Measurements from ENCODE around the gene TTC33. TPM values are rescaled to one million over a fixed set of nuclear protein-coding genes. Genes with fewer than 3 reads are reported as not detected.

Gene TTC33
- total and polyA plus RNA-seq, 2 of the 4 experiments (the other 2 are of a cell fraction): 3.1 to 8.1 TPM

DNA sequence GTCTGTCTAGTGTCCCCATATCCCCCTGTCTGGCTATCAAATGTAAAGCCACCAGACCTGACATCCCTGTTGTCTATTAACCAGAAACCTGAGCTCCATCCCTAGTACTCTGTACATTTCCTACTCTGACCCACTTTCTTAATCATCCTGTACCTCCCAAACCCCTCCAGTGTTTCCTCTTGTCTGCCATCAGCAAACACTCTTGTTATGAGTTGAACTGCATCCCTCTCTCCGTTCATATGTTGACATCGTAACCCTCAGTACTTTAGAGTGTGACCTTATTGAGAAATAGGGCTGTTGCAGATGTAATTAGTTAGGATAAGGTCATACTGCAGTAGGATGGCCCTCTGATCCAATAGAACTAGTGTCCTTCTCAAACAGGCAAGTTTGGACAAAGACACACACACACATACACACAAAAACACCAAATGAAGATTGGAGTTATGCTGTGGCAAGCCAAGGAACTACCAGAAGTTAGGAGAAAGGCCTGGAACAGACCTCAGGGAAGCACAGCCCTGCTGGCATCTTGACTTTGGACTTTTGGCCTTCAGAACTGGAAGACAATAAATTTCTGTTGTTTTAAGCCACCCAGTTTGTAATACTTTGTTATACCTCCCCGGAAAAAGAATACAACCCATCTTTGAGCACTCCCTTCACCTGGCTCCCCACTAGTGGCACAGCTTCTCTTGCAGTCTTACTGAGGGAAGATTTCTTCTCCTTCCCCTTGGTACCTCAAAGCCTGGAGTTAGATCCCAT, 256.1 kb downstream of the TTC33 start:
- BruUV-seq (replicated peaks): no TSS peak
- TF ChIP-seq MAZ (IDR thresholded peaks at IDR 0.05; ENCODE audit: borderline replicate concordance, low read depth, low read length) (no peak), FOS (IDR thresholded peaks at IDR 0.05; ENCODE audit: low read depth, low read length) (no peak), NFE2L2 (IDR thresholded peaks at IDR 0.05; ENCODE audit: low read depth, low read length) (no peak), CEBPB (IDR thresholded peaks at IDR 0.05; ENCODE audit: low read depth, low read length) (no peak), SMC3 (IDR thresholded peaks at IDR 0.05; ENCODE audit: low read depth, low read length) (no peak), BHLHE40 (IDR thresholded peaks at IDR 0.05; ENCODE audit: low read depth, low read length) (no peak), CHD1 (IDR thresholded peaks at IDR 0.05; ENCODE audit: low read depth, low read length) (no peak), MXI1 (IDR thresholded peaks at IDR 0.05; ENCODE audit: borderline replicate concordance, low read depth, low read length) (no peak), RAD21 (IDR thresholded peaks at IDR 0.05; ENCODE audit: low read length) (no peak), POLR2A (IDR thresholded peaks at IDR 0.05; ENCODE audit: low read depth, low read length) (no peak), RCOR1 (IDR thresholded peaks at IDR 0.05; ENCODE audit: insufficient replicate concordance, low read length) (no peak), RFX5 (IDR thresholded peaks at IDR 0.05; ENCODE audit: low read depth, low read length) (no peak)
- TF ChIP-seq, protein P1, sequence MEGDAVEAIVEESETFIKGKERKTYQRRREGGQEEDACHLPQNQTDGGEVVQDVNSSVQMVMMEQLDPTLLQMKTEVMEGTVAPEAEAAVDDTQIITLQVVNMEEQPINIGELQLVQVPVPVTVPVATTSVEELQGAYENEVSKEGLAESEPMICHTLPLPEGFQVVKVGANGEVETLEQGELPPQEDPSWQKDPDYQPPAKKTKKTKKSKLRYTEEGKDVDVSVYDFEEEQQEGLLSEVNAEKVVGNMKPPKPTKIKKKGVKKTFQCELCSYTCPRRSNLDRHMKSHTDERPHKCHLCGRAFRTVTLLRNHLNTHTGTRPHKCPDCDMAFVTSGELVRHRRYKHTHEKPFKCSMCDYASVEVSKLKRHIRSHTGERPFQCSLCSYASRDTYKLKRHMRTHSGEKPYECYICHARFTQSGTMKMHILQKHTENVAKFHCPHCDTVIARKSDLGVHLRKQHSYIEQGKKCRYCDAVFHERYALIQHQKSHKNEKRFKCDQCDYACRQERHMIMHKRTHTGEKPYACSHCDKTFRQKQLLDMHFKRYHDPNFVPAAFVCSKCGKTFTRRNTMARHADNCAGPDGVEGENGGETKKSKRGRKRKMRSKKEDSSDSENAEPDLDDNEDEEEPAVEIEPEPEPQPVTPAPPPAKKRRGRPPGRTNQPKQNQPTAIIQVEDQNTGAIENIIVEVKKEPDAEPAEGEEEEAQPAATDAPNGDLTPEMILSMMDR (conservative IDR thresholded peaks at IDR 0.05; ENCODE audit: low read depth, low read length): no peak
- TF ChIP-seq, protein P2, sequence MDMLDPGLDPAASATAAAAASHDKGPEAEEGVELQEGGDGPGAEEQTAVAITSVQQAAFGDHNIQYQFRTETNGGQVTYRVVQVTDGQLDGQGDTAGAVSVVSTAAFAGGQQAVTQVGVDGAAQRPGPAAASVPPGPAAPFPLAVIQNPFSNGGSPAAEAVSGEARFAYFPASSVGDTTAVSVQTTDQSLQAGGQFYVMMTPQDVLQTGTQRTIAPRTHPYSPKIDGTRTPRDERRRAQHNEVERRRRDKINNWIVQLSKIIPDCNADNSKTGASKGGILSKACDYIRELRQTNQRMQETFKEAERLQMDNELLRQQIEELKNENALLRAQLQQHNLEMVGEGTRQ (IDR thresholded peaks at IDR 0.05; ENCODE audit: low read depth, low read length): no peak
- TF ChIP-seq, protein P3, sequence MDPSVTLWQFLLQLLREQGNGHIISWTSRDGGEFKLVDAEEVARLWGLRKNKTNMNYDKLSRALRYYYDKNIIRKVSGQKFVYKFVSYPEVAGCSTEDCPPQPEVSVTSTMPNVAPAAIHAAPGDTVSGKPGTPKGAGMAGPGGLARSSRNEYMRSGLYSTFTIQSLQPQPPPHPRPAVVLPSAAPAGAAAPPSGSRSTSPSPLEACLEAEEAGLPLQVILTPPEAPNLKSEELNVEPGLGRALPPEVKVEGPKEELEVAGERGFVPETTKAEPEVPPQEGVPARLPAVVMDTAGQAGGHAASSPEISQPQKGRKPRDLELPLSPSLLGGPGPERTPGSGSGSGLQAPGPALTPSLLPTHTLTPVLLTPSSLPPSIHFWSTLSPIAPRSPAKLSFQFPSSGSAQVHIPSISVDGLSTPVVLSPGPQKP (IDR thresholded peaks at IDR 0.05; ENCODE audit: borderline replicate concordance, low read depth, low read length): no peak
- Histone ChIP-seq H3K4ac (ENCODE audit: low read depth, low read length) (no peak overlapping the region), H3K79me1 (ENCODE audit: low read depth in 1 of 2, low read length in 2 of 2) (no peaks in the 10 kb centered on the region), H3K14ac (replicated peaks; ENCODE audit: low read depth, low read length) (no peak overlapping the region), H3K18ac (ENCODE audit: low read depth, low read length) (no peak overlapping the region), H4K5ac (ENCODE audit: low read depth, low read length) (no peak overlapping the region), H3K23ac (ENCODE audit: low read depth, low read length) (no peak overlapping the region), H3K27ac (ENCODE audit: insufficient read depth, low read length) (no peak overlapping the region), H3K4me2 (ENCODE audit: low read depth, low read length) (no peak overlapping the region), H2BK5ac (ENCODE audit: low read depth, low read length, poor library complexity, severe bottlenecking) (no peak overlapping the region), H3K4me1 (ENCODE audit: control insufficient read depth, insufficient read depth, low read length) (peaks cover 2% of the 10 kb centered on the region; the same call in 1 of the 2 replicates), H2AK5ac (ENCODE audit: low read depth, low read length) (0 out of 2 replicates have a peak overlapping the region, but pooled peaks have one; percentile 11), H2AFZ (replicated peaks; ENCODE audit: low read length, poor library complexity) (no peak overlapping the region), H4K91ac (ENCODE audit: insufficient read depth, low read depth, low read length) (0 out of 2 replicates have a peak overlapping the region, but pooled peaks have one; percentile 29), H3K4me3 (ENCODE audit: insufficient read depth, low read depth, low read length) (no peak overlapping the region), H3K9me1 (ENCODE audit: insufficient read depth, low read length) (peaks cover 2% of the 10 kb centered on the region; the same call in 1 of the 2 replicates), H4K20me1 (ENCODE audit: insufficient read depth, low read length) (no peaks in the 10 kb centered on the region), H3K9ac (ENCODE audit: low read depth, low read length) (no peak overlapping the region), H3K36me3 (ENCODE audit: control insufficient read depth, insufficient read depth, low read length) (no peaks in the 10 kb centered on the region), H3K9me3 (ENCODE audit: control insufficient read depth, insufficient read depth, low read length) (no peaks in the 10 kb centered on the region), H2BK15ac (ENCODE audit: low read depth, low read length) (no peak overlapping the region), H2BK20ac (ENCODE audit: low read depth, low read length) (no peak overlapping the region), H2AK9ac (replicated peaks; ENCODE audit: low read depth, low read length, poor library complexity) (no peak overlapping the region), H3K56ac (ENCODE audit: extremely low read depth, insufficient read depth, low read length) (no peak overlapping the region), H4K8ac (ENCODE audit: low read depth in 2 of 2, low read length in 2 of 2) (no peak overlapping the region), H3K27me3 (ENCODE audit: control insufficient read depth, insufficient read depth, low read length) (no peaks in the 10 kb centered on the region), H2BK120ac (ENCODE audit: low read depth, low read length) (0 out of 2 replicates have a peak overlapping the region, but pooled peaks have one; percentile 11)
- CTCF ChIA-PET: no interaction called here
- intact Hi-C loops (cut with micrococcal nuclease) (loop anchor here (10.0 kb wide), 1 partner anchor 785 kb away; no protein-coding TSS in a partner anchor), dilution Hi-C loops (cut with HindIII; ENCODE audit: low sequenced_read_pairs, unreplicated experiment) (no loop called here), in situ Hi-C loops (cut with MboI; ENCODE audit: low sequenced_read_pairs) (no loop called here)
- DNase-seq: no peak
- WGBS, 2 experiments (ENCODE audit: extremely low coverage in 2 of 2, insufficient read length in 1 of 2): no CpG with 5 or more reads among the region's 3 CpGs
- no peak for ATAC-seq (ENCODE audit: low read depth)
- POLR2A ChIA-PET (ENCODE audit: unreplicated experiment): no interaction called here

All from IMR-90 (cell line).